ENCODE results near the gene CD24.
"Not testable (repeated sequence)": the region's sequence is repeated elsewhere in the genome, so short reads cannot be mapped to it uniquely, and the experiment has no call there.

Gene CD24

GRCh38 chr6:106974336-106974998, at the start of gene CD24:
Gene CD24 (minus strand): TSS chr6:106974729. CDS start chr6:106974646, 83 bp downstream.
- DNase-seq, result no peak

GRCh38 chr6:107021446-107022185, 47.1 kb upstream of the CD24 start:
- DNase-seq, result no peak

- no peak for DNase-seq
Measured at GRCh38 chr6:107020239-107020638, 45.7 kb upstream of the CD24 start.

GRCh38 chr6:107019628-107020027, 45.1 kb upstream of the CD24 start:
- not testable (repeated sequence) for DNase-seq

- no peak for DNase-seq
Measured at GRCh38 chr6:107019047-107019446, 44.5 kb upstream of the CD24 start.

- no peak for DNase-seq
Measured at GRCh38 chr6:107009499-107009898, 35.0 kb upstream of the CD24 start.

GRCh38 chr6:106997392-106998158, 23.0 kb upstream of the CD24 start:
- peak; percentile 16 for DNase-seq

- no peak for DNase-seq
Measured at GRCh38 chr6:106995640-106996039, 21.1 kb upstream of the CD24 start.

GRCh38 chr6:106989737-106990136, 15.2 kb upstream of the CD24 start:
- DNase-seq, result not testable (repeated sequence)

- DNase-seq, result no peak
Measured at GRCh38 chr6:106988664-106989063, 14.1 kb upstream of the CD24 start.

GRCh38 chr6:106981926-106982325, 7.4 kb upstream of the CD24 start:
- no peak for DNase-seq

- DNase-seq, result no peak
Measured at GRCh38 chr6:106980926-106981325, 6.4 kb upstream of the CD24 start.

GRCh38 chr6:106979435-106979884, 4.9 kb upstream of the CD24 start:
- DNase-seq, result peak; percentile 61

- DNase-seq, result no peak
Measured at GRCh38 chr6:106977246-106977645, 2.7 kb upstream of the CD24 start.

GRCh38 chr6:106976270-106976669, 1.7 kb upstream of the CD24 start:
- DNase-seq, result no peak

- DNase-seq, result no peak
Measured at GRCh38 chr6:106975738-106976064, 1.2 kb upstream of the CD24 start.

GRCh38 chr6:106974999-106975737, 639 bp upstream of the CD24 start:
- no peak for DNase-seq

GRCh38 chr6:106973836-106974335, 643 bp downstream of the CD24 start:
- no peak for DNase-seq

GRCh38 chr6:106973018-106973835, 1.3 kb downstream of the CD24 start:
- DNase-seq, result no peak

GRCh38 chr6:106972500-106972899, 2.0 kb downstream of the CD24 start:
- DNase-seq, result no peak

- DNase-seq, result not testable (repeated sequence)
Measured at GRCh38 chr6:106970769-106971168, 3.8 kb downstream of the CD24 start.

All from activated effector memory CD4-positive, alpha-beta T cell treated with Interleukin-2 at 50 U/mL for 16 hours (primary cell).